Sigmoid colon (tissue), 7 donors: ENCODE measurements around the gene CD37. TPM values are rescaled to one million over a fixed set of nuclear protein-coding genes. Genes with fewer than 3 reads are reported as not detected.

ENCODE experiments used
- DNase-seq: peaks from one replicate; pipeline ENCODE4 v3.0.0-alpha.2; 2019
- H3K27ac ChIP-seq, 4 donors: fragments of 200-600 bp; sonication (generic); one replicate each; pipeline ENCODE4 v1.5.1; 2016 to 2019; ENCODE audit warnings: mild to moderate bottlenecking in 1 of 4
- H3K27me3 ChIP-seq, 3 donors: fragments of 200-600 bp; sonication (generic); one replicate each; pipeline ENCODE4 v1.5.1; 2019; ENCODE audit warnings: mild to moderate bottlenecking in 1 of 3
- H3K36me3 ChIP-seq, 4 donors: fragments of 200-600 bp; sonication (generic); one replicate each; pipeline ENCODE4 v1.5.1; 2016 to 2019
- H3K4me1 ChIP-seq, 4 donors: fragments of 200-600 bp; sonication (generic); one replicate each; pipeline ENCODE4 v1.5.1; 2017 to 2019
- H3K4me3 ChIP-seq, 4 donors: fragments of 200-600 bp; sonication (generic); one replicate each; pipeline ENCODE4 v1.5.1; 2017 to 2019; ENCODE audit warnings: mild to moderate bottlenecking in 2 of 4, moderate library complexity in 1 of 4
- H3K9me3 ChIP-seq, 4 donors: fragments of 200-600 bp in 3 of 4; sonication (generic) in 3 of 4; one replicate each; pipeline versions ENCODE4 v1.5.1 to v1.6.1; 2013 to 2019
- EP300 ChIP-seq, 4 donors: sonication (generic); formaldehyde crosslinking; IDR thresholded peaks; one replicate each; pipeline ENCODE4 v1.6.1; 2017; ENCODE audit warnings: antibody characterized with exemption in 4 of 4
- POLR2A ChIP-seq, 2 donors: fragments of 450-650 bp; IDR thresholded peaks; one replicate each; pipeline ENCODE4 v1.6.1; 2016; ENCODE audit warnings: antibody characterized with exemption in 2 of 2, mild to moderate bottlenecking in 2 of 2, moderate library complexity in 2 of 2
- POLR2AphosphoS5 ChIP-seq, 4 donors: sonication (generic); formaldehyde crosslinking; IDR thresholded peaks; one replicate each; pipeline ENCODE4 v1.6.1; 2017; ENCODE audit warnings: antibody characterized with exemption in 4 of 4
- WGBS, 2 donors: extraction: QIAGEN DNeasy Blood & Tissue Kit; methylation state at CpG; one replicate each; pipeline ENCODE4 v1.1.7; 2013; 5-methylcytosine and 5-hydroxymethylcytosine counted together
- intact Hi-C: fragments of 100-400 bp; cut with DNase I; formaldehyde crosslinking; loops from one replicate; pipeline ENCODE4 v1.15.1; 2023
- polyA plus RNA-seq, 3 donors: library from polyadenylated mRNA; stranded (reverse); fragments of 200-250 nt; gene quantifications; one replicate each; pipeline ENCODE4 v1.2.3, GENCODE V29; 2013
- total RNA-seq, 4 donors: library from RNA; depleted of rRNA; stranded (reverse); fragments of >200 nt; gene quantifications; one replicate each; pipeline ENCODE4 v1.1.0, GENCODE V29; 2016
- TF ChIP-seq, protein P1 (sequence below), 4 experiments: fragments of 450-650 bp in 3 of 4; fragments of 200-600 bp in 1 of 4; IDR thresholded peaks; one replicate each; pipeline ENCODE4 v1.5.1; 2016 to 2019; ENCODE audit warnings: antibody characterized with exemption in 4 of 4, mild to moderate bottlenecking in 3 of 4, moderate library complexity in 2 of 4
- donor health status: healthy with polysubstance abuse.
- donor health status: Bipolar disorder and iron deficiency.
- donor health status: healthy.

Gene CD37
- total and polyA plus RNA-seq, 7 donors: 5.8 to 220 (median 9.4) TPM

DNA sequence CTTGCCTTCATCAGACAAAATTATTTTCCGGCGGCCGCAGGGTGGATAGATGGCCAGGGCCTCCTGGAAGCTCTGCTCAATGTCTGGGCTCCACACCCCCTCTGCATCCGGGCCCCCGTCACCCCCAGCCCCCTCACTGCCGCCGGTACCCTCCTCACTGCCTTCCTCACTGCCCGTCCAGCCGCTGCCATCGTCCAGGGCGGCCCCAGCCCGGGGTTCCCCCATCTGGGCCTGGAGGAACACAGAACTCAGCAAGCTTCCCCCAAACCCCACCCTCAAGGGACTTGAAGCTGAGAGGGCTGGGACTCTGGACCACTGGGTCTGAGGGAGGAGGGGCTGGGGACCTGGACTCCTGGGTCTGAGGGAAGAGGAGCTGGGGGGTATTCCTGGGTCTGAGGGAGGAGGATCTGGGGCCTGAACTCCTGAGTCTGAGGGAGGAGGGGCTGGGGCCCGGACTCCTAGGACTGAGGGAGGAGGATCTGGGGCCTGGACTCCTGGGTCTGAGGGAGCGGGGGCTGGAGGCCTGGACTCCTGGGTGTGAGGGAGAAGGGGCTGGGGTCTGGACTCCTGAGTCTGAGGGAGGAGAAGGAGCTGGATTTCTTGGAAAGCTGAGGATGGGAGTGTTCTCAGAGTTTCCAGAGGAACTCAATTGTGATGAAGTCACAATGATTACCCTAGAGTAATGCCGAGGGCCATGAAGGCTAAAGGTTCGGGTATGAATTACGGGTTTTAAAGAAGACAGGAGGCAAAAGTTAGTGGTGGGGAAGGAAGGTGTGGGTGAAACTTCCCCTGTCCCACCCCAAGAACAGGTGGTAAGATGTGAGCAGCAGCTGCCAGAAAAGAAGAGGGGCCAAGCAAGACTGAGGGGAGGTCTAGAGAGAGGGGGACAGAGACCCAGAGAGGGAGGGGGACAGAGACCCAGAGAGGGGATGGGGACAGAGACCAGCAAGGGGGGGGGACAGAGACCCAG, 24.9 kb downstream of the CD37 start:
- Histone ChIP-seq H3K9me3 (no peaks in the 10 kb centered on the region), H3K27ac (peak overlapping the region; percentile 93 to 98 (median 96)), H3K4me3 (peak overlapping the region in 1 of 4 donors; percentile 76), H3K4me1 (peaks cover 0 to 38% (median 30%) of the 10 kb centered on the region in 4 donors), H3K36me3 (peaks cover 0 to 48% (median 21%) of the 10 kb centered on the region in 4 donors), H3K27me3 (no peaks in the 10 kb centered on the region)
- 74 to 87% methylated on average over 17 of the region's 17 CpGs for WGBS, 2 donors
- DNase-seq: no peak
- TF ChIP-seq POLR2A (IDR thresholded peaks at IDR 0.05) (no peak), EP300 (IDR thresholded peaks at IDR 0.05) (no peak), POLR2AphosphoS5 (IDR thresholded peaks at IDR 0.05) (no peak)
- TF ChIP-seq, protein P1, sequence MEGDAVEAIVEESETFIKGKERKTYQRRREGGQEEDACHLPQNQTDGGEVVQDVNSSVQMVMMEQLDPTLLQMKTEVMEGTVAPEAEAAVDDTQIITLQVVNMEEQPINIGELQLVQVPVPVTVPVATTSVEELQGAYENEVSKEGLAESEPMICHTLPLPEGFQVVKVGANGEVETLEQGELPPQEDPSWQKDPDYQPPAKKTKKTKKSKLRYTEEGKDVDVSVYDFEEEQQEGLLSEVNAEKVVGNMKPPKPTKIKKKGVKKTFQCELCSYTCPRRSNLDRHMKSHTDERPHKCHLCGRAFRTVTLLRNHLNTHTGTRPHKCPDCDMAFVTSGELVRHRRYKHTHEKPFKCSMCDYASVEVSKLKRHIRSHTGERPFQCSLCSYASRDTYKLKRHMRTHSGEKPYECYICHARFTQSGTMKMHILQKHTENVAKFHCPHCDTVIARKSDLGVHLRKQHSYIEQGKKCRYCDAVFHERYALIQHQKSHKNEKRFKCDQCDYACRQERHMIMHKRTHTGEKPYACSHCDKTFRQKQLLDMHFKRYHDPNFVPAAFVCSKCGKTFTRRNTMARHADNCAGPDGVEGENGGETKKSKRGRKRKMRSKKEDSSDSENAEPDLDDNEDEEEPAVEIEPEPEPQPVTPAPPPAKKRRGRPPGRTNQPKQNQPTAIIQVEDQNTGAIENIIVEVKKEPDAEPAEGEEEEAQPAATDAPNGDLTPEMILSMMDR (IDR thresholded peaks at IDR 0.05): no peak
- intact Hi-C loops: no loop called here

DNA sequence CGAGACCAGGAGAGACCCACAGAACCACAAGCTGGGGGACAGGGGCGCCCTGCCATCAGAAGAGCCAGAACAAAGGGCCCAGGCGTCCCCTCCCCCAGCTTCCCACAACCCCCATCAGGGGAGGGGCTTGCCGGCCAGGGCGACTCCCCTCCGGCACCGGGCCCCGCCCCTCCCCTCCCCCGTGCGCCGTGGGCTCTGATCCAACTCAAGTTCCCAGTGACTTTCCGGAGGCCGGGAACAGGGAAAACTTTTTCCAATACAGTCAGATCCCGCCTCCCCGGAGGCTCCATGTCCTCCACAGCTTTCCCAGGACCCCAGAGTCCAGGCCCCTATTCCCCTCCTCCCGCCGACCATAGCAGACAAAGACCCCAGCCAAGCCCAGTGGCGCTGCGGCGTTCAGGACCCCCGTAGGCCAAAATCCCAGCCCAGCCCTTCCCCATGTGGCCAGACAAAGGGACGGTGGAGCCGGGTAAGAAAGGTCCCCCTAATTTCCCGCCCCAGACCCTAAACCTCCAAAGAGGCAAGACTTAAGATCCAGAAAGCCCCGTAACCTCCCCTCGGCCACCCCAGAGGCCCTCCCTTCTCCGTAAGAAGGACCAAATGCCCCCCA, 26.3 kb downstream of the CD37 start:
- intact Hi-C loops: loop anchor here (1.0 kb wide), 1 partner anchor 22 kb away; no protein-coding TSS in a partner anchor
- peak; percentile 95 for DNase-seq
- 2 to 8% methylated on average over 27 of the region's 27 CpGs for WGBS, 2 donors
- Histone ChIP-seq H3K9me3 (no peaks in the 10 kb centered on the region), H3K27me3 (no peaks in the 10 kb centered on the region), H3K27ac (peak overlapping the region; percentile 93 to 98 (median 96)), H3K4me1 (peaks cover 0 to 35% (median 28%) of the 10 kb centered on the region in 4 donors), H3K36me3 (peaks cover 0 to 34% (median 13%) of the 10 kb centered on the region in 4 donors), H3K4me3 (peak overlapping the region; percentile 76 to 92 (median 85))
- TF ChIP-seq EP300 (IDR thresholded peaks at IDR 0.05) (peak in 1 of 4 donors; percentile 7), POLR2AphosphoS5 (IDR thresholded peaks at IDR 0.05) (peak; percentile 62 to 74 (median 70)), POLR2A (IDR thresholded peaks at IDR 0.05) (peak; percentile 31 to 58)
- TF ChIP-seq, protein P1 (IDR thresholded peaks at IDR 0.05): peak in 1 of 4 experiments; percentile 3

DNA sequence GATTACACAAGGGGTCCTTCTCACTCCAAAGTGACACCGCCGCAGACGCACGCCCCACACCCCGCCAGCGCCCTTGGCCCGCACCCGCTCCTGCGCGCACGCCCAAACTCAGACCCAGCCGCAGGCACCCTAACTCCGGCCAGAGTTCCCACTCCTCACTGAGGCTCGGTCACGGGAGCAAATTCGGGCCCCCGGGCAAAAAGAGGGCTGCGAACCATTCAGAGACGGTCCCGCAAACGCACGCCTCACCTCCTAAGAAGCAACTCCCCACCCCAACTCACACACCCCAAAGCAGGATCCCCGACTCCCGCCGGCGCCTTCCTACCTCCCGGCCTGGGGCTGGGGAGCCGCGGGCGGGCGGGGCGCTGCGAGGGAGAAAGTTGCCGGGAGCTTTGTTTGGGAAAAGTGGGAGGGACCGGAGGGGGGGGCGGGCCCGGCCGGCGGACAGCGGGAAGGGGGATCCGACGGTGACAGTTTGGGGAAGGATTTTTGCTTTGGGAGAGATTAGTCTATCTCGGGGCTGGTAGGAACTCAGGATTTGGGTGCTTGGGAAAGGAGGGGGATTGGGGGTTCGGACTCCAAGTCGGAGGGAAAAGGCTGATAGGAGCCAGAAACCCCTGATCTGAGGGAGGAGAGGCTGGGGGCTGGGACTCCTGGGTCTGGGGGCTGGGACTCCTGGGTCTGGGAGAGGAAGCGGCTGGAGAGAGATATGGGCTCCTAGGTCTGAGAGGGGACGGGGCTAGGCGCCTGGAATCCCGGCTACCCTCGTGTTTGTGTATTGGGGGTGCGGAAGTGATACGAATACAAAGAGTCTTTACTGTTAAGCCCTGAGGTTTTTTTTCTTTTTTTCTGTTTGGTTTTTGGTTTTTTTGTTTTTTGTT, 27.1 kb downstream of the CD37 start, which contains the start of gene TEAD2:
Gene TEAD2 (minus strand): TSS at position 369 of the 881 bp plus-strand sequence. CDS start 2,341 bp downstream, outside the sequence.
- WGBS, 2 donors: 1 to 2% methylated on average over 52 of the region's 52 CpGs
- peak; percentile 91 for DNase-seq

More for the DNA sequence above, 27.1 kb downstream of the CD37 start, which contains the start of gene TEAD2:
- H3K9me3 ChIP-seq: no peaks in the 10 kb centered on the region
- H3K27me3 ChIP-seq: no peaks in the 10 kb centered on the region
- intact Hi-C loops: no loop called here
- H3K4me1 ChIP-seq: peaks cover 0 to 34% (median 22%) of the 10 kb centered on the region in 4 donors
- H3K4me3 ChIP-seq: peak within 1 kb of the TSS; percentile 76 to 92 (median 85)
- H3K36me3 ChIP-seq: peaks cover 0 to 26% (median 12%) of the 10 kb centered on the region in 4 donors
- peak within 1 kb of the TSS; percentile 93 to 98 (median 96) for H3K27ac ChIP-seq
- TF ChIP-seq POLR2A (IDR thresholded peaks at IDR 0.05) (peak; percentile 58 to 73), EP300 (IDR thresholded peaks at IDR 0.05) (no peak), POLR2AphosphoS5 (IDR thresholded peaks at IDR 0.05) (peak; percentile 83 to 90 (median 90))
- TF ChIP-seq, protein P1 (IDR thresholded peaks at IDR 0.05): no peak
